ENCODE data around the gene ITGB1BP2.

DNA sequence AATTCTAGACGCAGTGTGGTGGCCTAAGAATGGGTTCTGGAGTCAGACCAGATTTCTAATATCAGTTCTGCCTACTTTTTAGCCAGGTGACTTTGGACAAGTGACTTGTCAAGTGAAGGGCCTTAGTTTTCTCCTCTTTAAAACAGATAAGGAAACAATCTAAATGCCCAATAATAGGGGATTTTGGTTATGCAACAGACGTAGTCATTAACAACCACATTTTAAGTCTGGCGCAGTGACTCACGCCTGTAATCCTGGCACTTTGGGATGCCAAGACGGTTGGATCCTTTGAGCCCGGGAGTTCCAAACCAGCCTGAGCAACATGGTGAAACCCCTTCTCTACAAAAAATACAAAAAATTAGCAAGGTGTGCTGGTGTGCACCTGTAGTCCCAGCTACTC, 45.5 kb upstream of the ITGB1BP2 start:
- TF ChIP-seq, protein P1, sequence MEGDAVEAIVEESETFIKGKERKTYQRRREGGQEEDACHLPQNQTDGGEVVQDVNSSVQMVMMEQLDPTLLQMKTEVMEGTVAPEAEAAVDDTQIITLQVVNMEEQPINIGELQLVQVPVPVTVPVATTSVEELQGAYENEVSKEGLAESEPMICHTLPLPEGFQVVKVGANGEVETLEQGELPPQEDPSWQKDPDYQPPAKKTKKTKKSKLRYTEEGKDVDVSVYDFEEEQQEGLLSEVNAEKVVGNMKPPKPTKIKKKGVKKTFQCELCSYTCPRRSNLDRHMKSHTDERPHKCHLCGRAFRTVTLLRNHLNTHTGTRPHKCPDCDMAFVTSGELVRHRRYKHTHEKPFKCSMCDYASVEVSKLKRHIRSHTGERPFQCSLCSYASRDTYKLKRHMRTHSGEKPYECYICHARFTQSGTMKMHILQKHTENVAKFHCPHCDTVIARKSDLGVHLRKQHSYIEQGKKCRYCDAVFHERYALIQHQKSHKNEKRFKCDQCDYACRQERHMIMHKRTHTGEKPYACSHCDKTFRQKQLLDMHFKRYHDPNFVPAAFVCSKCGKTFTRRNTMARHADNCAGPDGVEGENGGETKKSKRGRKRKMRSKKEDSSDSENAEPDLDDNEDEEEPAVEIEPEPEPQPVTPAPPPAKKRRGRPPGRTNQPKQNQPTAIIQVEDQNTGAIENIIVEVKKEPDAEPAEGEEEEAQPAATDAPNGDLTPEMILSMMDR (conservative IDR thresholded peaks at IDR 0.05 in 1 of 2, IDR thresholded peaks at IDR 0.05 in 1 of 2; ENCODE audit: extremely low read depth in 1 of 2, insufficient read depth in 1 of 2, low read depth in 1 of 2, low read length in 2 of 2) = no peak
- TF ChIP-seq EZH2 (IDR thresholded peaks at IDR 0.05; ENCODE audit: borderline replicate concordance, low read length) = no peak

All from mammary epithelial cell (primary cell).